Left ventricle myocardium inferior (tissue), 1 donor: ENCODE data around the gene SERGEF. TPM values are rescaled to one million over a fixed set of nuclear protein-coding genes. Genes with fewer than 3 reads are reported as not detected.

Experiments used
- DNase-seq: peaks from one replicate; pipeline ENCODE4 v3.0.0-alpha.2; 2020
- H3K27ac ChIP-seq: fragments of 200-600 bp; replicated peaks from 2 replicates; pipeline ENCODE4 v1.8.0; 2021
- H3K27me3 ChIP-seq: fragments of 200-600 bp; 2 replicates; pipeline ENCODE4 v1.8.0; 2021; ENCODE audit warnings: low read depth
- H3K36me3 ChIP-seq: fragments of 200-600 bp; 2 replicates; pipeline ENCODE4 v1.8.0; 2021
- H3K4me1 ChIP-seq: fragments of 200-600 bp; 2 replicates; pipeline ENCODE4 v1.8.0; 2021
- H3K4me3 ChIP-seq: fragments of 200-600 bp; 2 replicates; pipeline ENCODE4 v1.8.0; 2021; ENCODE audit warnings: mild to moderate bottlenecking, moderate library complexity
- H3K9me3 ChIP-seq: fragments of 200-600 bp; replicated peaks from 2 replicates; pipeline ENCODE4 v1.8.0; 2021
- CTCF ChIP-seq: fragments of 200-600 bp; IDR thresholded peaks from 2 replicates; pipeline ENCODE4 v1.8.0; 2021; ENCODE audit warnings: antibody characterized with exemption, mild to moderate bottlenecking, borderline replicate concordance
- intact Hi-C: fragments of 100-400 bp; cut with micrococcal nuclease; formaldehyde crosslinking; loops from one replicate; pipeline ENCODE4 v1.11.0; 2022
- total RNA-seq: library from RNA; stranded (reverse); fragmentation: NEBNext Ultra II Directional; extraction: Animal tissue kit (Norgen Biotek cat#: 25700); gene quantifications from one replicate; pipeline ENCODE4 v1.2.1, GENCODE V29; 2021
- donor health status: DM: no; HTN: yes; CAD: no; lungs with severe emphysema.

Gene SERGEF
- total RNA-seq, 1 donor from 2014 or later: 13.1 TPM

GRCh38 chr11:17794981-17795380 is 217.9 kb downstream of the SERGEF start:
- Histone ChIP-seq H3K4me1 (peaks cover 20% of the 10 kb centered on the region), H3K9me3 (no peaks in the 10 kb centered on the region), H3K27ac (no peak overlapping the region), H3K4me3 (no peak overlapping the region), H3K27me3 (no peaks in the 10 kb centered on the region), H3K36me3 (no peaks in the 10 kb centered on the region)
- intact Hi-C loops: no loop called here
- DNase-seq: no peak
- no peak for TF ChIP-seq CTCF

GRCh38 chr11:17793642-17794170 is 219.1 kb downstream of the SERGEF start:
- Histone ChIP-seq H3K4me1 (peaks cover 7% of the 10 kb centered on the region), H3K27me3 (no peaks in the 10 kb centered on the region), H3K27ac (no peak overlapping the region), H3K4me3 (no peak overlapping the region), H3K36me3 (no peaks in the 10 kb centered on the region), H3K9me3 (no peaks in the 10 kb centered on the region)
- DNase-seq: no peak
- no peak for TF ChIP-seq CTCF
- intact Hi-C loops: no loop called here

- TF ChIP-seq CTCF: no peak
- no peak overlapping the region for H3K27ac ChIP-seq
- no peak overlapping the region for H3K4me3 ChIP-seq
- H3K9me3 ChIP-seq: no peaks in the 10 kb centered on the region
- no peaks in the 10 kb centered on the region for H3K4me1 ChIP-seq
- intact Hi-C loops: no loop called here
- no peaks in the 10 kb centered on the region for H3K27me3 ChIP-seq
- DNase-seq: no peak
- H3K36me3 ChIP-seq: no peaks in the 10 kb centered on the region
Observed at GRCh38 chr11:17792161-17792560, 220.7 kb downstream of the SERGEF start.

- intact Hi-C loops: no loop called here
Observed at GRCh38 chr11:17791144-17791543, 221.7 kb downstream of the SERGEF start.

GRCh38 chr11:17790453-17790852 is 222.4 kb downstream of the SERGEF start:
- TF ChIP-seq CTCF: no peak
- Histone ChIP-seq H3K9me3 (no peaks in the 10 kb centered on the region), H3K4me1 (no peaks in the 10 kb centered on the region), H3K4me3 (no peak overlapping the region), H3K27ac (no peak overlapping the region), H3K36me3 (no peaks in the 10 kb centered on the region), H3K27me3 (no peaks in the 10 kb centered on the region)
- intact Hi-C loops: no loop called here
- DNase-seq: no peak

More at GRCh38 chr11:17791144-17791543, 221.7 kb downstream of the SERGEF start:
- no peaks in the 10 kb centered on the region for H3K9me3 ChIP-seq
- TF ChIP-seq CTCF: no peak
- H3K4me1 ChIP-seq: no peaks in the 10 kb centered on the region
- no peak for DNase-seq
- no peak overlapping the region for H3K4me3 ChIP-seq
- H3K36me3 ChIP-seq: no peaks in the 10 kb centered on the region
- H3K27ac ChIP-seq: no peak overlapping the region
- H3K27me3 ChIP-seq: no peaks in the 10 kb centered on the region
